ENCODE data around the gene RHOF.
"Not testable (repeated sequence)": the region's sequence is repeated elsewhere in the genome, so short reads cannot be mapped to it uniquely, and the experiment has no call there.

RHOF gene

GRCh38 chr12:121790785-121791184 is 2.7 kb downstream of the RHOF start:
- DNase-seq, result not testable (repeated sequence)

- peak; percentile 96 for DNase-seq
Measured at GRCh38 chr12:121789800-121790728, 3.4 kb downstream of the RHOF start.

- DNase-seq, result peak; percentile 61
Measured at GRCh38 chr12:121789233-121789781, 4.2 kb downstream of the RHOF start.

- DNase-seq, result no peak
Measured at GRCh38 chr12:121788176-121788818, 5.2 kb downstream of the RHOF start.

GRCh38 chr12:121787063-121788025 is 6.1 kb downstream of the RHOF start:
- DNase-seq, result peak; percentile 77

GRCh38 chr12:121786440-121786825 is 7.1 kb downstream of the RHOF start:
- DNase-seq, result peak; percentile 45

- DNase-seq, result no peak
Measured at GRCh38 chr12:121784460-121784859, 9.0 kb downstream of the RHOF start.

- DNase-seq, result no peak
Measured at GRCh38 chr12:121783766-121784165, 9.7 kb downstream of the RHOF start.

- peak; percentile 60 for DNase-seq
Measured at GRCh38 chr12:121781998-121782979, 11.2 kb downstream of the RHOF start.

- no peak for DNase-seq
Measured at GRCh38 chr12:121781484-121781997, 11.9 kb downstream of the RHOF start.

- no peak for DNase-seq
Measured at GRCh38 chr12:121780429-121780828, 13.1 kb downstream of the RHOF start.

GRCh38 chr12:121779422-121779895 is 14.0 kb downstream of the RHOF start:
- DNase-seq, result no peak

GRCh38 chr12:121778567-121779421 is 14.7 kb downstream of the RHOF start:
- no peak for DNase-seq

- peak; percentile 89 for DNase-seq
Measured at GRCh38 chr12:121776190-121777098, 17.0 kb downstream of the RHOF start.

GRCh38 chr12:121775501-121775900 is 18.0 kb downstream of the RHOF start:
- no peak for DNase-seq

GRCh38 chr12:121774968-121775474 is 18.5 kb downstream of the RHOF start:
- DNase-seq, result no peak

- peak; percentile 84 for DNase-seq
Measured at GRCh38 chr12:121773011-121773777, 20.3 kb downstream of the RHOF start.

Data from CD4-positive, alpha-beta T cell treated with Interleukin-10 for 1 hour (primary cell).